ENCODE results near the gene PLCB1.

DNA sequence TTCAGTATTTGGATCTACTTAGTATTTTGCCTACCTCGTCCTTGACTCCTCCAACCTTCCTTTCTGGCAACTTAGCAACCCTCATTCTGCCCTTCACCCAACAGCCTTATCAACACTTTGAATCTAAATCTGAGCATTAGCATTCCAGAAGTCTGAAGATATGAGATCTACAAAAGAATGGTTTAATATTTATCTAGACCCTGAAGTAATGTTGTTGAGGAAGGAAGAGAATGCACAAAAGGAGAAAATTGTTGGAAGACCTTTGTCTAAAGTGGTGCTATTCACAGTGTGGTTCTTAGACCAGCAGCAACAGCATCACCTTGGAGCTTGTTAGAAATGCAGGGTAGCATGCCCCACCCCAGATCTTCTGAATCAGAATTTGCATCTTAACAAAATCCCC, 738.6 kb downstream of the PLCB1 start:
- no peak for TF ChIP-seq POLR2AphosphoS5 (IDR thresholded peaks at IDR 0.05; ENCODE audit: low read depth, low read length)
- TF ChIP-seq FOXP2 (optimal IDR thresholded peaks at IDR 0.05; ENCODE audit: borderline replicate concordance, extremely low read depth, extremely low read length, insufficient read depth), result no peak
